H1 (cell line): ENCODE measurements around the gene MIDN. TPM values are rescaled to one million over a fixed set of nuclear protein-coding genes. Genes with fewer than 3 reads are reported as not detected.

Source experiments
- CTCF ChIA-PET: fragments of 300-600 bp; sonication (Branson Sonifier 250); formaldehyde crosslinking; loops from one replicate; lab custom pipeline; 2021; ENCODE audit not compliant: partially characterized antibody; lab: Charles Lee
- POLR2A ChIA-PET: fragments of 300-600 bp; sonication (Branson Sonifier 250); formaldehyde crosslinking; loops from one replicate; lab custom pipeline; 2021; ENCODE audit warnings: inconsistent platforms; ENCODE audit not compliant: partially characterized antibody; lab: Charles Lee
- DNase-seq, 2 experiments: peaks; one replicate each; pipeline versions ENCODE4 v3.0.0 to v3.0.0-alpha.2; 2010 to 2022; ENCODE audit warnings: low spot score in 2 of 2, low read depth in 1 of 2, mixed read lengths in 1 of 2
- FAIRE-seq: peaks from 2 replicates; lab custom pipeline; 2011; peaks lifted over from hg19 to GRCh38; lab: Jason Lieb, UNC
- H2AFZ ChIP-seq: 2 replicates; pipeline ENCODE4 v1.8.1; 2012; ENCODE audit warnings: low read length, inconsistent platforms
- H2AK5ac ChIP-seq: 2 replicates; pipeline ENCODE4 v1.6.1; 2013; ENCODE audit warnings: low read depth, low read length
- H2BK120ac ChIP-seq: replicated peaks from 2 replicates; pipeline ENCODE3; 2013; ENCODE audit warnings: low read depth, low read length, inconsistent platforms
- H2BK12ac ChIP-seq: 2 replicates; pipeline ENCODE4 v1.6.1; 2013; ENCODE audit warnings: low read depth, low read length
- H2BK15ac ChIP-seq: 2 replicates; pipeline ENCODE4 v1.6.1; 2013; ENCODE audit warnings: low read length
- H2BK20ac ChIP-seq: 2 replicates; pipeline ENCODE4 v1.6.1; 2013; ENCODE audit warnings: low read length
- H2BK5ac ChIP-seq: 2 replicates; pipeline ENCODE4 v1.6.1; 2013; ENCODE audit warnings: low read depth, low read length
- H3K14ac ChIP-seq: 2 replicates; pipeline ENCODE4 v1.6.1; 2013; ENCODE audit warnings: inconsistent platforms; ENCODE audit not compliant: insufficient read length
- H3K18ac ChIP-seq: 2 replicates; pipeline ENCODE4 v1.6.1; 2013; ENCODE audit warnings: low read length; ENCODE audit errors: extremely low read depth
- H3K23ac ChIP-seq: 2 replicates; pipeline ENCODE4 v1.6.1; 2013; ENCODE audit warnings: inconsistent platforms; ENCODE audit not compliant: insufficient read length
- H3K23me2 ChIP-seq: 2 replicates; pipeline ENCODE4 v1.6.1; 2013; ENCODE audit warnings: low read depth, low read length
- H3K27ac ChIP-seq: 2 replicates; pipeline ENCODE4 v1.6.1; 2011; ENCODE audit warnings: low read depth, low read length, inconsistent platforms
- H3K27me3 ChIP-seq, 4 experiments: replicated peaks in 1 of 4; 1 replicate in 1 of 4; 2 replicates in 3 of 4; pipeline versions ENCODE4 v1.6.1 to v1.8.1; 2011 to 2013; ENCODE audit warnings: low read length in 3 of 4, mild to moderate bottlenecking in 3 of 4, inconsistent platforms in 2 of 4, mixed read lengths in 2 of 4, moderate library complexity in 1 of 4; ENCODE audit not compliant: control insufficient read depth in 3 of 4, insufficient read depth in 3 of 4; ENCODE audit errors: extremely low read depth in 1 of 4
- H3K36me3 ChIP-seq, 4 experiments: 2 replicates each; pipeline versions ENCODE4 v1.6.1 to v1.8.1; 2011 to 2013; ENCODE audit warnings: mild to moderate bottlenecking in 4 of 4, low read length in 3 of 4, moderate library complexity in 2 of 4, control low read depth in 1 of 4, inconsistent platforms in 1 of 4; ENCODE audit not compliant: insufficient read depth in 4 of 4, control insufficient read depth in 2 of 4
- H3K4ac ChIP-seq: replicated peaks from 2 replicates; pipeline ENCODE3; 2013; ENCODE audit warnings: low read length, low read depth, mixed read lengths, inconsistent platforms; ENCODE audit not compliant: insufficient read length
- H3K4me1 ChIP-seq, 4 experiments: replicated peaks in 1 of 4; 1 replicate in 1 of 4; 2 replicates in 3 of 4; pipeline versions ENCODE4 v1.6.1 to v1.8.1; 2011 to 2013; ENCODE audit warnings: low read length in 3 of 4, inconsistent platforms in 2 of 4, mixed read lengths in 1 of 4; ENCODE audit not compliant: insufficient read depth in 4 of 4, control insufficient read depth in 3 of 4
- H3K4me2 ChIP-seq, 2 experiments: 2 replicates each; pipeline versions ENCODE4 v1.6.1 to v1.8.1; 2011 to 2013; ENCODE audit warnings: low read depth in 2 of 2, low read length in 2 of 2, control low read depth in 1 of 2, inconsistent platforms in 1 of 2, mild to moderate bottlenecking in 1 of 2; ENCODE audit not compliant: insufficient read depth in 1 of 2
- H3K4me3 ChIP-seq, 4 experiments: fragments of 200-600, 300-600 bp in 1 of 4; sonication (generic), shearing (Covaris generic), sonication (Bioruptor Twin) in 1 of 4; 2 replicates each; pipeline versions ENCODE4 v1.5.1 to v1.8.1; 2011 to 2016; ENCODE audit warnings: low read length in 4 of 4, low read depth in 3 of 4, control low read depth in 2 of 4, inconsistent platforms in 2 of 4, mild to moderate bottlenecking in 2 of 4, mixed read lengths in 1 of 4, moderate library complexity in 1 of 4; ENCODE audit not compliant: insufficient read depth in 2 of 4; ENCODE audit errors: extremely low read depth in 1 of 4
- H3K56ac ChIP-seq: replicated peaks from 2 replicates; pipeline ENCODE3; 2013; ENCODE audit warnings: low read depth, mild to moderate bottlenecking, mixed read lengths, low read length, inconsistent platforms; ENCODE audit not compliant: insufficient read length
- H3K79me1 ChIP-seq: 2 replicates; pipeline ENCODE4 v1.6.1; 2013; ENCODE audit warnings: low read depth, low read length, control low read depth
- H3K79me2 ChIP-seq, 2 experiments: 2 replicates each; pipeline versions ENCODE4 v1.6.1 to v1.8.1; 2012 to 2013; ENCODE audit warnings: low read length in 2 of 2, mild to moderate bottlenecking in 2 of 2, inconsistent platforms in 1 of 2; ENCODE audit not compliant: insufficient read depth in 2 of 2, control insufficient read depth in 1 of 2
- H3K9ac ChIP-seq, 4 experiments: replicated peaks in 1 of 4; 1 replicate in 1 of 4; 2 replicates in 3 of 4; pipeline versions ENCODE4 v1.6.1 to v1.8.1; 2011 to 2013; ENCODE audit warnings: low read depth in 3 of 4, low read length in 3 of 4, control low read depth in 2 of 4, mild to moderate bottlenecking in 2 of 4, moderate library complexity in 2 of 4, inconsistent platforms in 1 of 4; ENCODE audit errors: extremely low read depth in 1 of 4
- H3K9me3 ChIP-seq, 2 experiments: 2 replicates each; pipeline versions ENCODE4 v1.6.1 to v1.8.1; 2012 to 2013; ENCODE audit warnings: mild to moderate bottlenecking in 2 of 2, moderate library complexity in 2 of 2, control low read depth in 1 of 2, inconsistent platforms in 1 of 2, low read depth in 1 of 2, low read length in 1 of 2, mixed read lengths in 1 of 2; ENCODE audit not compliant: insufficient read depth in 2 of 2
- H4K20me1 ChIP-seq, 2 experiments: replicated peaks in 1 of 2; 2 replicates each; pipeline versions ENCODE3 to v1.8.1; 2011 to 2013; ENCODE audit warnings: inconsistent platforms in 2 of 2, low read length in 2 of 2, mild to moderate bottlenecking in 1 of 2; ENCODE audit not compliant: insufficient read depth in 2 of 2, control insufficient read depth in 1 of 2
- H4K5ac ChIP-seq: 2 replicates; pipeline ENCODE4 v1.6.1; 2013; ENCODE audit warnings: low read length, low read depth, mixed read lengths, inconsistent platforms; ENCODE audit not compliant: insufficient read length
- H4K8ac ChIP-seq: 2 replicates; pipeline ENCODE4 v1.8.0; 2013; ENCODE audit warnings: mild to moderate bottlenecking, moderate library complexity, low read length, inconsistent platforms; ENCODE audit not compliant: insufficient read depth; ENCODE audit errors: extremely low read depth
- H4K91ac ChIP-seq: replicated peaks from 2 replicates; pipeline ENCODE3; 2013; ENCODE audit warnings: low read length, mixed read lengths, inconsistent platforms; ENCODE audit not compliant: insufficient read length
- ASH2L ChIP-seq: fragments of 200-600, 300-600 bp; sonication (generic); IDR thresholded peaks from one replicate; pipeline ENCODE4 v1.7.1; 2017; ENCODE audit warnings: low read length
- CHD1 ChIP-seq: IDR thresholded peaks from 2 replicates; pipeline ENCODE4 v1.6.1; 2012; ENCODE audit warnings: low read depth, low read length, improper control_type of control experiment
- EZH2 ChIP-seq: fragments of 200-600 bp; sonication (generic); IDR thresholded peaks from 2 replicates; pipeline ENCODE4 v1.7.1; 2012; ENCODE audit warnings: low read depth, mild to moderate bottlenecking, moderate library complexity, low read length, inconsistent platforms; ENCODE audit not compliant: severe bottlenecking
- HDAC2 ChIP-seq, 2 experiments: fragments of 300-600 bp in 1 of 2; sonication (generic) in 1 of 2; IDR thresholded peaks; 2 replicates each; pipeline ENCODE4 v1.6.1; 2011 to 2012; ENCODE audit warnings: low read depth in 2 of 2, low read length in 2 of 2, mild to moderate bottlenecking in 2 of 2, moderate library complexity in 2 of 2, borderline replicate concordance in 1 of 2, inconsistent platforms in 1 of 2
- KDM5A ChIP-seq: fragments of 200-600 bp; IDR thresholded peaks from 2 replicates; pipeline ENCODE4 v1.7.1; 2012; ENCODE audit warnings: mild to moderate bottlenecking, low read length, inconsistent platforms, mixed read lengths
- MAX ChIP-seq: IDR thresholded peaks from 2 replicates; pipeline ENCODE4 v1.6.1; 2012; ENCODE audit warnings: inconsistent platforms
- POLR2A ChIP-seq, 2 experiments: IDR thresholded peaks; 1 replicate in 1 of 2; 2 replicates in 1 of 2; pipeline ENCODE4 v1.6.1; 2011; ENCODE audit warnings: low read depth in 2 of 2, low read length in 2 of 2, mild to moderate bottlenecking in 2 of 2; ENCODE audit errors: control extremely low read depth in 1 of 2
- POU5F1 ChIP-seq: IDR thresholded peaks from 2 replicates; pipeline ENCODE4 v1.6.1; 2011; ENCODE audit warnings: low read depth, mild to moderate bottlenecking, low read length, moderate library complexity
- RFX5 ChIP-seq: IDR thresholded peaks from 2 replicates; pipeline ENCODE4 v1.6.1; 2011; ENCODE audit warnings: low read depth, low read length, improper control_type of control experiment, borderline replicate concordance
- SAP30 ChIP-seq: fragments of 300-600 bp; sonication (generic); IDR thresholded peaks from 2 replicates; pipeline ENCODE4 v1.7.1; 2012; ENCODE audit warnings: low read length, moderate library complexity, mild to moderate bottlenecking, inconsistent platforms; ENCODE audit not compliant: insufficient read depth, insufficient replicate concordance
- SIX5 ChIP-seq: IDR thresholded peaks from 2 replicates; pipeline ENCODE4 v1.6.1; 2011; ENCODE audit warnings: mild to moderate bottlenecking, low read depth, low read length
- TAF1 ChIP-seq: IDR thresholded peaks from 2 replicates; pipeline ENCODE4 v1.6.1; 2011; ENCODE audit warnings: mild to moderate bottlenecking, low read depth, low read length
- ZNF274 ChIP-seq: IDR thresholded peaks from 2 replicates; pipeline ENCODE4 v1.7.0; 2012; ENCODE audit warnings: low read length, borderline replicate concordance; ENCODE audit errors: extremely low read depth
- WGBS, 2 experiments: shearing (Covaris generic) in 1 of 2; methylation state at CpG; one replicate each; pipeline versions ENCODE4 v1.1.6 to v1.1.7; 2013 to 2015; ENCODE audit warnings: low lambda C conversion rate in 2 of 2, mixed read lengths in 2 of 2, inconsistent platforms in 1 of 2, low coverage in 1 of 2, missing lambda C conversion rate in 1 of 2; ENCODE audit not compliant: insufficient replicate concordance in 2 of 2, insufficient coverage in 1 of 2, insufficient read length in 1 of 2; ENCODE audit errors: extremely low coverage in 1 of 2, missing lambda C conversion rate in 1 of 2; 5-methylcytosine and 5-hydroxymethylcytosine counted together
- polyA plus RNA-seq, 7 experiments: library from polyadenylated mRNA; depleted of rRNA in 3 of 7; stranded (reverse) in 5 of 7; unstranded in 2 of 7; fragments of >200 nt in 5 of 7; fragments of 200-250 nt in 2 of 7; gene quantifications; 1 replicate in 5 of 7; 2 replicates in 1 of 7; 4 replicates in 1 of 7; pipeline versions ENCODE4 v1.2.1 to v1.2.3, GENCODE V29; 2011 to 2013; ENCODE audit warnings: missing spikeins in 2 of 7, mixed read lengths in 2 of 7
- total RNA-seq: library from RNA; stranded (reverse); fragmentation: NEBNext Ultra II Directional; extraction: Animal tissue kit (Norgen Biotek cat#: 25700); gene quantifications from 2 replicates; pipeline ENCODE4 v1.2.1, GENCODE V29; 2021

MIDN gene
- total and polyA plus RNA-seq, 2 of the 8 experiments (the other 6 are each of a cell fraction or from before 2014, with no cell fraction given) = 39.8 to 159 TPM

- 78% methylated on average over 5 of the region's 5 CpGs; no CpG with 5 or more reads in 1 of the 2 experiments for WGBS, 2 experiments
- H3K18ac ChIP-seq = peak overlapping the region; percentile 32; the same call in 1 of the 2 replicates
- H3K36me3 ChIP-seq = peaks cover 0 to 4% (median 0%) of the 10 kb centered on the region in 4 experiments; a peak in 2 of 8 replicates
- no peak overlapping the region for H2BK15ac ChIP-seq
- no peak overlapping the region for H3K14ac ChIP-seq
- H3K79me1 ChIP-seq = no peaks in the 10 kb centered on the region
- peaks cover 0 to 10% (median 5%) of the 10 kb centered on the region in 4 experiments; a peak in 4 of 7 replicates for H3K27me3 ChIP-seq
- CTCF ChIA-PET = interaction anchor here (0.8 to 15.9 kb wide), 4 partner anchors 8 to 237 kb away, joined by 4 to 212 read pairs (median 4); partner anchors contain the start of genes ATP5F1D and CNN2
- no peak overlapping the region for H2AK5ac ChIP-seq
- no peak overlapping the region for H3K23ac ChIP-seq
- no peaks in the 10 kb centered on the region for H3K9me3 ChIP-seq
- H4K20me1 ChIP-seq = peaks cover 2 to 9% of the 10 kb centered on the region in 2 experiments
- peak overlapping the region; percentile 88; the same call in 1 of the 2 replicates for H2BK5ac ChIP-seq
- H2AFZ ChIP-seq = no peak overlapping the region
- no peak overlapping the region for H2BK120ac ChIP-seq
- H3K23me2 ChIP-seq = peaks cover 32% of the 10 kb centered on the region; the same call in 1 of the 2 replicates
- H2BK12ac ChIP-seq = peak overlapping the region; percentile 60; the same call in 1 of the 2 replicates
- POLR2A ChIA-PET = interaction anchor here (1.0 to 19.4 kb wide), 5 partner anchors 8 to 63 kb away, joined by 3 to 456 read pairs (median 331); partner anchors contain the start of genes ATP5F1D, CBARP, FAM174C and MIDN
- H3K27ac ChIP-seq = no peak overlapping the region
- H2BK20ac ChIP-seq = peak overlapping the region; percentile 61; the same call in 1 of the 2 replicates
- H3K4ac ChIP-seq = no peak overlapping the region
- H4K91ac ChIP-seq = peak overlapping the region; percentile 85
- H3K4me1 ChIP-seq = peaks cover 0 to 68% (median 46%) of the 10 kb centered on the region in 4 experiments; a peak in 6 of 7 replicates
- no peaks in the 10 kb centered on the region for H3K79me2 ChIP-seq
- DNase-seq = no peak
- H4K8ac ChIP-seq = no peak overlapping the region
- no peak overlapping the region for H4K5ac ChIP-seq
- peak overlapping the region; percentile 83 to 94; a peak in 2 of 4 replicates for H3K4me2 ChIP-seq
- FAIRE-seq = no peak
- H3K4me3 ChIP-seq = peak overlapping the region in 1 of 4 experiments; percentile 77; a peak in 1 of 8 replicates
- H3K9ac ChIP-seq = no peak overlapping the region; a peak in 2 of 7 replicates
- no peak overlapping the region for H3K56ac ChIP-seq
- no peak for TF ChIP-seq SIX5
- TF ChIP-seq ASH2L = no peak
- TF ChIP-seq ZNF274 = no peak
- no peak for TF ChIP-seq CHD1
- TF ChIP-seq HDAC2 (IDR thresholded peaks at IDR 0.05; ENCODE audit: borderline replicate concordance in 1 of 2, low read depth in 2 of 2, low read length in 2 of 2) = no peak
- no peak for TF ChIP-seq TAF1
- TF ChIP-seq POLR2A (IDR thresholded peaks at IDR 0.05; ENCODE audit: control extremely low read depth in 1 of 2, low read depth in 2 of 2, low read length in 2 of 2) = no peak
- no peak for TF ChIP-seq POU5F1
- no peak for TF ChIP-seq MAX
- no peak for TF ChIP-seq EZH2
- no peak for TF ChIP-seq RFX5
- TF ChIP-seq SAP30 = no peak
- no peak for TF ChIP-seq KDM5A
These were observed 14.8 kb downstream of the MIDN start for GRCh38 chr19:1263188-1263587.
